HG02840 (cell line): Measurements from ENCODE around the gene TBCC.
"Not testable (repeated sequence)": the region's sequence is repeated elsewhere in the genome, so short reads cannot be mapped to it uniquely, and the experiment has no call there.

Source experiments
- ATAC-seq: cut with Tn5 transposase; IDR thresholded peaks from one replicate; pipeline ENCODE4 v1.9.1; 2021; ENCODE audit warnings: mild to moderate bottlenecking, moderate library complexity, moderate number of reproducible peaks; ENCODE audit not compliant: unreplicated experiment, low FRiP score

TBCC gene

DNA sequence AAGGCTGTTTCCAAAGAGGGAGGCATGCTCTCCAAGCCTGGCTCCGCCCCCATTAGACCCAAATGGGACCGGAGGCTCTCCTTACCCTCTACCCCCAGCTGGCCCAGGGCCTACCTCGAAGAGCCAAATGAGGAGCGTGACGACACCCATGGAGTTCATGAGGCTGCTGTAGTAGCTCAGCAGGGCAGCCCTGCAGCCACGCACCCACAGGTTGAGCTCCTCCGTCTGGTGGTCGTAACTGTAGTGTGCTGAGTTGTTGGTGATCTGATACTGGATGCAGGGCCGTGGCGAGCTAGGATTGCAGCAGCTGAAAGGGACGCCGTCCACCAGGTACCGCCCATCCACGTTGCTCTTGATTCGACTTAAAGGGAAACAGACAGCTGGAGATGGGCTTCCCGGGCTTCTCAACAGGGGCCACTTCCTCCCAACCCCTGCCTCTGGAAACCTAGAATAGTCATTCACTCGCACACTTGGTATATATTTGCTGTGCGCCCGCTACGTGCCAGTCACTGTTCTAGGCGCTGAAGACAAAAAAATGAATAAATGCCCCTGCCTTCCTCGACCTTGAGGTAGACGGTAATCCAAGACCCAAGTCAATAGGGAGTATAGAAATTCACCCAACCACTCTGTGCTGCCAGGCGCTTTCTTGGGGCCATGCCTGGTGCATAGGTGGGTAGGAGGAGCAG lies 41.5 kb downstream of the TBCC start:
- no peak for ATAC-seq

DNA sequence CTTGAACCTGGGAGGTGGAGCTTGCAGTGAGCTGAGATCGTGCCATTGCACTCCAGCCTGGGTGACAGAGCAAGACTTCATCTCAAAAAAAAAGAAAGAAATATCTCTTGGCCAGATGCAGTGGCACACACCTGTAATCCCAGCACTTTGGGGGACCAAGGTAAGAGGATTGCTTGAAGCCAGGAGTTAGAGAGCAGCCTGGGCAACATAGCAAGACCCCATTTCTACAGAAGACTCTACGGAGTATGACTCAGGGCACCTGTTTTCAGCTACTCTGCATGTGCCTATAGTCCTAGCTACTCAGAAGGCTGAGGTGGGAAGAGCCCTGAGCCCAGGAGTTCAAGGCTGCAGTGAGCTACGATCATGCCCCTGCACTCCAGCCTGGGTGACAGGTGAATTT lies 43.1 kb downstream of the TBCC start:
- ATAC-seq = not testable (repeated sequence)

DNA sequence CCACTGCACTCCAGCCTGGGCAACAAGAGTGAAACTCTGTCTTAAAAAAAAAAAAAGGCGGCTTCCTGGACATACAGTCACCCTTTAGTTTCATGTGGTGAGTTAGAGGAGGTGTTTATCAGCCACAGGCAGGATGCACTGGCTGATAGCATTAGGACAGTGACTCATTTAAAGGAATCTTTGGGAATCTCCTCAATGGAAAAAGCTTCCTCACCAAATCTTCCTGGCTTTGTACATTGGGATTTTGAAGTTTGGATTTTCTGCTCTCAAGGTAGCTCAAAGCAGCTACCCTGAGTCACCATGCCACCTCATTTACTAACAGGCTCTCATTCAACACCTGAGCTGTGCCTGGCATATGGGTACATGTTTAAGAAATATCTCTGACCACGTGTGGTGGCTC lies 43.7 kb downstream of the TBCC start:
- no peak for ATAC-seq

DNA sequence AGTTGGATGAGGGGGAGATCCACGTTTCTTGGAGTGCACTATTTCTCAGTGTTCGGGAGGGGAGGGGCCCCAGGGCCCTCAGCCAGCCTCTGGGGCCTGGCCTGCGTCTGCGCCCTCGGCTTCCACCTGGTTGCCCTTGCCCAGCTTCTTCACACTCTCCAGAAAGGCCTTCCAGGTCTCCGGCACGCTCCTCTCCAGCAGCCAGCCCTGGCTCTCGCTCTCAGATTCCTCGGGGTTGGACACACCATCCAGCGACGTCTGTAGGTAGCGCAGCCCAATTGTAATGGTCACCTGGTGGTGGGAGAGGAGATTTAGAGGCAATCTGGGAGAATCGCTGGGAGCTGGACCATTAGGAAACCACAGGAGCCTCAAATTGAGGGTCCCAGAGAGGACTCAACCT lies 47.7 kb downstream of the TBCC start:
- no peak for ATAC-seq

DNA sequence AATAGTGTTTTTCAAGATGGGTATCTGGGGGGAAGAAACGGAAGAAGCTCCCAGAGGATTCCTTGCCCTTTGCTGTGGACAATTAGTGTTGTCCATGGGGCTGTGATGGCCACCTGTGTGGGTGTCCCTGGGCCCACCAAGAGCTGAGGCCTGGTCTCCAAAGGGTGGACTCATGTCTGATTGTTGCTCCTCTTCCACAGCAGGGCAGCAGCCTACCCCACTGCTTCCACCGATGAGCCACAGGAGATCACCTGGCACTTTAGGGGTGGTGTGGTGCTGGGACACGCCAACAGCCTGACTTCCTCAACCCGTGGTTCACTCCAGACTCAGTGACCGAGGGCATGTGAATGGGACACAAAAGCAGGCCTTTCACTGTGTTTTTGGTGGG lies 48.6 kb downstream of the TBCC start:
- no peak for ATAC-seq

DNA sequence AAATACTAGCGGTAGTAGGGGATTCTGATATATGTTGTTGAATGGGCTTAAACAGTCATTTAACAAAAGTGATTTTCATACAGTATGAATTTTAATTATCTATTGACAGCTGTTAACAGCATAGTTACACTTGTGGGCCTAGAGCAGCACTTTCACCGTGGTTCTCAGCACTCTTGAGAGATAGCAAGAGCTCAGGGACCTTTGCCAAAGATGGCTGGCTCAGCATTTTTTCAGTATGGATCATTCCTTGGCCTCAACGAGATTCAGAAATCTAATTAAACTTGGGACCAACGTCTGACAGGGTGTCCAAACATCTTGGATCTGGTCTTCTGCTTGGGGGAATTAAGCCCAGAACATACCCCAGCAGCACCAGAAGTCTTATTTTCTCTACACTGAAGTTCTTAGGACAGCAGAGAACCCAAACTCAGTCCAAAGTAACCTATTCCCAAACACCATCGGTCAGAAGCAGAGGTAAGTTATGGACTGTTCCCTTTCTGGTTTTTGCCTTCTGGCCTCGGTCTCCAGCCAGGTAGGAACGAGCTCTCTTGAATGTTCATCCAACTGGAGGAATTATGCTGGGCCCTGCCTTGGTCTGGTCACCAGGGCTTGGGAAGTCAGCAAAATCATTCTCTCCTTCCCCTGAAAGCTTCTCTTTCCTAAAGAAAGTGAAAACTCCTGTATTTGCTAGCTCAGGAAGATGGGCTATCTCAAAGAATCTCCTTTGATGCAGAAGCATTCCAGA lies 49.2 kb downstream of the TBCC start:
- no peak for ATAC-seq

DNA sequence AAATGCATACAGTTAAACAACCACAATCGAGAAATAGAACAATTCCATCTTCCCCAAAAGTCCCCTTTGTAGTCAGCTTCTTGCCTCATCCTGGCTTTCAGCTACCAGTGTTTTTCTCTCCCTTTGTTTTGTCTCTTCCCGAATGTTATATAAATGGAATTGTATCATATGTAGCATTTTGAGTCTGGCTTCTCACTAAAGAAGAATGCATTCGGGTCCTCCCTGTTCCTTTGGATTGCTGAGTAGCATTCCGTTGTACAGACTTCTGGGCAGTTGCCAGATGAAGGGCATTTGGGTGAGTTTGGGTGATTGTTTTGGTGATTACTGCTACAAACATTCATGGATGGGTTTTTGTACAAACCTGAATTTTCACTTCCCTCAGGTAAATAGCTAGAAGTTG lies 51.3 kb downstream of the TBCC start:
- no peak for ATAC-seq
